Bronchial smooth muscle cell (primary cell): Measurements from ENCODE around the gene EIF2S3. TPM values are rescaled to one million over a fixed set of nuclear protein-coding genes. Genes with fewer than 3 reads are reported as not detected.

Experiments used
- total RNA-seq: library from RNA; depleted of rRNA; stranded (reverse); fragments of >200 nt; gene quantifications from 2 replicates; pipeline ENCODE4 v1.2.1, GENCODE V29; 2014

The EIF2S3 gene
- 233 and 239 TPM in 2 replicates for total RNA-seq

GRCh38 chrX:24054182-24055042 lies at the start of gene EIF2S3:
EIF2S3 (plus strand) TSS chrX:24054956; CDS start chrX:24054969, 13 bp downstream.

GRCh38 chrX:24027086-24027485 lies 27.7 kb upstream of the EIF2S3 start, which contains the start of gene KLHL15:
KLHL15 (minus strand) TSS chrX:24027186; CDS start chrX:24006693, 20,493 bp downstream.

Other genes starting within 250 kb of the EIF2S3 start
- gene APOO, start 147.0 kb upstream of the EIF2S3 start, total RNA-seq, result 5.1 and 7.4 TPM in 2 replicates
- under 0.01 TPM in 2 replicates for gene CXorf58, start 146.9 kb upstream of the EIF2S3 start, total RNA-seq
- 6.1 and 8.2 TPM in 2 replicates for gene KLHL15, start 27.8 kb upstream of the EIF2S3 start, total RNA-seq
- gene ZFX, start 94.8 kb downstream of the EIF2S3 start, total RNA-seq, result 28.4 and 44.2 TPM in 2 replicates